ENCODE data around the gene ERGIC1. TPM values are rescaled to one million over a fixed set of nuclear protein-coding genes. Genes with fewer than 3 reads are reported as not detected.

Gene ERGIC1
- total and polyA plus RNA-seq, 2 of the 13 experiments (the other 11 are each of a cell fraction or from before 2014, with no cell fraction given) = 78.5 to 184 TPM

DNA sequence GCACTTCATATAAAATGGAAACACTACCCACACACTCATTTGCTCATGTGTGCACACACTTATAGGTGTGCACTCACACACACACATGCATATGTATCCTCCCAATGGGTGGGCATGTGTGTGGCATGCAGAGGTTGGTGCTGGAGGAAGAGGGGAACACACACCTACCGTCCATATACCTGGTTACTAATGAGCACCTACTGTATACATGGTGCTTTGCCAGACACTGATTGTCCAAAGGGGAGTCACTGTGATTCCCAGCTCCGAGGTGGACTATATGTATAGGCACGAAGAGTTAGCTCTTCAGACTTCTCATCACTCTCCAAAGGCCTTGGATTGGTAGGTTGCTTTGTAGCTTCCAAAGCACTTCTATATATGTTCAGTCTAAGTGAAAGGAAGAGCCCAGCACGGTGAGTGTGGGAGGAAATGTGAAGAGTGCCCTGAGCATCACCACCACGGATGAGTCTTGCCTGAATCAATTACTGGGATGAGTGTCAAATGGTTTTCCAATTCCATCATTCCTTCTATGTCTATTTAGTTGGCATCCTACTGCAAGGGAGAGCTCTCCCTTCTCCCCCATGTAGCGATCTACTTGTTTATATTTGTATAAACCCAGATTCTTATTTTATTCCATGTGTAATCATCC, 12.6 kb upstream of the ERGIC1 start:
- intact Hi-C loops (cut with micrococcal nuclease; ENCODE audit: unreplicated experiment) = no loop called here

GRCh38 chr5:172823840-172824362, 10.2 kb upstream of the ERGIC1 start:
- H3K4me2 ChIP-seq (ENCODE audit: low read depth, low read length) = no peak overlapping the region
- H3K36me3 ChIP-seq (replicated peaks in 1 of 2; ENCODE audit: control insufficient read depth in 1 of 2, insufficient read depth in 2 of 2, low read length in 2 of 2) = no peaks in the 10 kb centered on the region
- no peak overlapping the region for H3K9ac ChIP-seq (ENCODE audit: insufficient read depth, low read depth, low read length)
- CTCF ChIA-PET (ENCODE audit: low intra/inter-chr PET ratio, low total read pairs) = no interaction called here
- H3K27me3 ChIP-seq (ENCODE audit: control insufficient read depth in 1 of 2, insufficient read depth in 2 of 2, low read length in 2 of 2) = peaks cover 0 to 4% of the 10 kb centered on the region in 2 experiments; a peak in 1 of 5 replicates
- H3K27ac ChIP-seq (ENCODE audit: extremely low read length, insufficient read depth, low read length) = no peak overlapping the region
- H2AFZ ChIP-seq (ENCODE audit: low read length) = no peak overlapping the region
- DNase-seq (ENCODE audit: low spot score) (no peak), FAIRE-seq (no peak), ATAC-seq (peak; percentile 23; the same call in 1 of the 3 replicates)
- in situ Hi-C loops (cut with HindIII; ENCODE audit: extremely low pct_ligation_motif_present, low pct_unique_long_range_greater_than_20kb) (no loop called here), intact Hi-C loops (cut with micrococcal nuclease; ENCODE audit: unreplicated experiment) (no loop called here)
- TF ChIP-seq, protein P1, sequence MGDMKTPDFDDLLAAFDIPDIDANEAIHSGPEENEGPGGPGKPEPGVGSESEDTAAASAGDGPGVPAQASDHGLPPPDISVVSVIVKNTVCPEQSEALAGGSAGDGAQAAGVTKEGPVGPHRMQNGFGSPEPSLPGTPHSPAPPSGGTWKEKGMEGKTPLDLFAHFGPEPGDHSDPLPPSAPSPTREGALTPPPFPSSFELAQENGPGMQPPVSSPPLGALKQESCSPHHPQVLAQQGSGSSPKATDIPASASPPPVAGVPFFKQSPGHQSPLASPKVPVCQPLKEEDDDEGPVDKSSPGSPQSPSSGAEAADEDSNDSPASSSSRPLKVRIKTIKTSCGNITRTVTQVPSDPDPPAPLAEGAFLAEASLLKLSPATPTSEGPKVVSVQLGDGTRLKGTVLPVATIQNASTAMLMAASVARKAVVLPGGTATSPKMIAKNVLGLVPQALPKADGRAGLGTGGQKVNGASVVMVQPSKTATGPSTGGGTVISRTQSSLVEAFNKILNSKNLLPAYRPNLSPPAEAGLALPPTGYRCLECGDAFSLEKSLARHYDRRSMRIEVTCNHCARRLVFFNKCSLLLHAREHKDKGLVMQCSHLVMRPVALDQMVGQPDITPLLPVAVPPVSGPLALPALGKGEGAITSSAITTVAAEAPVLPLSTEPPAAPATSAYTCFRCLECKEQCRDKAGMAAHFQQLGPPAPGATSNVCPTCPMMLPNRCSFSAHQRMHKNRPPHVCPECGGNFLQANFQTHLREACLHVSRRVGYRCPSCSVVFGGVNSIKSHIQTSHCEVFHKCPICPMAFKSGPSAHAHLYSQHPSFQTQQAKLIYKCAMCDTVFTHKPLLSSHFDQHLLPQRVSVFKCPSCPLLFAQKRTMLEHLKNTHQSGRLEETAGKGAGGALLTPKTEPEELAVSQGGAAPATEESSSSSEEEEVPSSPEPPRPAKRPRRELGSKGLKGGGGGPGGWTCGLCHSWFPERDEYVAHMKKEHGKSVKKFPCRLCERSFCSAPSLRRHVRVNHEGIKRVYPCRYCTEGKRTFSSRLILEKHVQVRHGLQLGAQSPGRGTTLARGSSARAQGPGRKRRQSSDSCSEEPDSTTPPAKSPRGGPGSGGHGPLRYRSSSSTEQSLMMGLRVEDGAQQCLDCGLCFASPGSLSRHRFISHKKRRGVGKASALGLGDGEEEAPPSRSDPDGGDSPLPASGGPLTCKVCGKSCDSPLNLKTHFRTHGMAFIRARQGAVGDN (CRISPR knock-in tag; IDR thresholded peaks at IDR 0.05) = peak; percentile 46; the same call in 1 of the 2 replicates
- TF ChIP-seq PTBP1 (IDR thresholded peaks at IDR 0.05; ENCODE audit: low read depth, low read length, poor library complexity, severe bottlenecking) (no peak), KLF13 (CRISPR knock-in tag; IDR thresholded peaks at IDR 0.05) (no peak), CENPT (CRISPR knock-in tag; IDR thresholded peaks at IDR 0.05; ENCODE audit: low read depth) (no peak), HIVEP1 (CRISPR knock-in tag; IDR thresholded peaks at IDR 0.05) (no peak), EP300 (IDR thresholded peaks at IDR 0.05; ENCODE audit: low read depth in 2 of 2, low read length in 2 of 2) (no peak), EP300 (CRISPR knock-in tag; IDR thresholded peaks at IDR 0.05; ENCODE audit: borderline replicate concordance) (no peak), STAT5B (CRISPR knock-in tag; IDR thresholded peaks at IDR 0.05) (no peak), ZNF20 (CRISPR knock-in tag; IDR thresholded peaks at IDR 0.05) (no peak), ATF7-NPFF (CRISPR knock-in tag; IDR thresholded peaks at IDR 0.05; ENCODE audit: low read depth) (no peak)
- POLR2A ChIA-PET = no interaction called here
- peaks cover 7% of the 10 kb centered on the region; the same call in 1 of the 2 replicates for H3K9me3 ChIP-seq (ENCODE audit: low read length)
- peaks cover 37% of the 10 kb centered on the region for H3K4me1 ChIP-seq (ENCODE audit: insufficient read depth, low read length)
- WGBS (ENCODE audit: low lambda C conversion rate) = 24% methylated on average over 6 of the region's 6 CpGs
- H3K79me2 ChIP-seq (ENCODE audit: insufficient read depth, low read length) = no peaks in the 10 kb centered on the region
- no TSS peak for BruUV-seq (replicated peaks)
- no peak overlapping the region for H3K4me3 ChIP-seq (replicated peaks in 1 of 3; ENCODE audit: insufficient read depth in 1 of 3, low read depth in 2 of 3, low read length in 3 of 3)
- no peaks in the 10 kb centered on the region for H4K20me1 ChIP-seq (ENCODE audit: insufficient read depth, low read length)

More for the DNA sequence above, 12.6 kb upstream of the ERGIC1 start:
- in situ Hi-C loops (cut with HindIII; ENCODE audit: extremely low pct_ligation_motif_present, low pct_unique_long_range_greater_than_20kb) = no loop called here
- Histone ChIP-seq H3K4me3 (replicated peaks in 1 of 3; ENCODE audit: insufficient read depth in 1 of 3, low read depth in 2 of 3, low read length in 3 of 3) (no peak overlapping the region), H3K4me1 (ENCODE audit: insufficient read depth, low read length) (peaks cover 49% of the 10 kb centered on the region), H4K20me1 (ENCODE audit: insufficient read depth, low read length) (no peaks in the 10 kb centered on the region), H3K36me3 (replicated peaks in 1 of 2; ENCODE audit: control insufficient read depth in 1 of 2, insufficient read depth in 2 of 2, low read length in 2 of 2) (no peaks in the 10 kb centered on the region), H3K4me2 (ENCODE audit: low read depth, low read length) (no peak overlapping the region), H3K27me3 (ENCODE audit: control insufficient read depth in 1 of 2, insufficient read depth in 2 of 2, low read length in 2 of 2) (no peaks in the 10 kb centered on the region; a peak in 1 of 5 replicates), H3K9ac (ENCODE audit: insufficient read depth, low read depth, low read length) (no peak overlapping the region), H2AFZ (ENCODE audit: low read length) (no peak overlapping the region), H3K9me3 (ENCODE audit: low read length) (peaks cover 7% of the 10 kb centered on the region; the same call in 1 of the 2 replicates), H3K27ac (ENCODE audit: extremely low read length, insufficient read depth, low read length) (no peak overlapping the region), H3K79me2 (ENCODE audit: insufficient read depth, low read length) (no peaks in the 10 kb centered on the region)
- BruUV-seq (replicated peaks) = no TSS peak
- ChIA-PET CTCF (ENCODE audit: low intra/inter-chr PET ratio, low total read pairs) (no interaction called here), POLR2A (interaction anchor here (0.8 to 1.4 kb wide), 3 partner anchors 37 to 88 kb away, joined by 3 to 4 read pairs (median 4); partner anchors contain the start of gene DUSP1)
- DNase-seq (ENCODE audit: low spot score) = no peak
- no peak for FAIRE-seq
- WGBS (ENCODE audit: low lambda C conversion rate) = 43% methylated on average over 5 of the region's 6 CpGs
- TF ChIP-seq DR1 (CRISPR knock-in tag; IDR thresholded peaks at IDR 0.05) (no peak), ZKSCAN8 (CRISPR knock-in tag; IDR thresholded peaks at IDR 0.05; ENCODE audit: borderline replicate concordance) (peak; percentile 69; the same call in 1 of the 2 replicates)
- ATAC-seq = no peak
